ENCODE measurements around the gene FRMD4A. TPM values are rescaled to one million over a fixed set of nuclear protein-coding genes. Genes with fewer than 3 reads are reported as not detected.
"Not testable (repeated sequence)": the region's sequence is repeated elsewhere in the genome, so short reads cannot be mapped to it uniquely, and the experiment has no call there.

FRMD4A gene
- total RNA-seq, 1 experiment from 2014 or later: 0.23 TPM

- BruUV-seq (replicated peaks): no TSS peak
- DNase-seq (ENCODE audit: unreplicated experiment): no peak
- intact Hi-C loops (cut with micrococcal nuclease): no loop called here
- ChIA-PET POLR2A (no interaction called here), CTCF (no interaction called here)
- Mint-ChIP-seq H3K27me3 (ENCODE audit: insufficient read depth, unreplicated experiment) (peaks cover 19% of the 10 kb centered on the region), H3K4me3 (ENCODE audit: unreplicated experiment) (no peak overlapping the region), H3K36me3 (ENCODE audit: insufficient read depth, unreplicated experiment) (no peaks in the 10 kb centered on the region), H3K4me1 (ENCODE audit: insufficient read depth, unreplicated experiment) (peaks cover 8% of the 10 kb centered on the region), H3K9me3 (ENCODE audit: unreplicated experiment) (no peaks in the 10 kb centered on the region), H3K27ac (ENCODE audit: low read depth, unreplicated experiment) (no peak overlapping the region)
- TF ChIP-seq CTCF (IDR thresholded peaks at IDR 0.05; ENCODE audit: unreplicated experiment): no peak
Observed at GRCh38 chr10:14142606-14143250, 188.0 kb downstream of the FRMD4A start.

GRCh38 chr10:14141283-14141682, 189.4 kb downstream of the FRMD4A start:
- Mint-ChIP-seq H3K27ac (ENCODE audit: low read depth, unreplicated experiment) (no peak overlapping the region), H3K36me3 (ENCODE audit: insufficient read depth, unreplicated experiment) (no peaks in the 10 kb centered on the region), H3K4me1 (ENCODE audit: insufficient read depth, unreplicated experiment) (peaks cover 5% of the 10 kb centered on the region), H3K27me3 (ENCODE audit: insufficient read depth, unreplicated experiment) (peaks cover 28% of the 10 kb centered on the region), H3K4me3 (ENCODE audit: unreplicated experiment) (no peak overlapping the region), H3K9me3 (ENCODE audit: unreplicated experiment) (no peaks in the 10 kb centered on the region)
- intact Hi-C loops (cut with micrococcal nuclease): no loop called here
- TF ChIP-seq CTCF (IDR thresholded peaks at IDR 0.05; ENCODE audit: unreplicated experiment): no peak
- ChIA-PET POLR2A (no interaction called here), CTCF (no interaction called here)
- DNase-seq (ENCODE audit: unreplicated experiment): no peak
- no TSS peak for BruUV-seq (replicated peaks)

- H3K27me3 Mint-ChIP-seq (ENCODE audit: insufficient read depth, unreplicated experiment): peaks cover 28% of the 10 kb centered on the region
- no peak for TF ChIP-seq CTCF (IDR thresholded peaks at IDR 0.05; ENCODE audit: unreplicated experiment)
- ChIA-PET POLR2A (no interaction called here), CTCF (interaction anchor here (0.7 kb wide), 1 partner anchor 270 kb away, joined by 3 read pairs; no protein-coding TSS in a partner anchor)
- H3K4me3 Mint-ChIP-seq (ENCODE audit: unreplicated experiment): no peak overlapping the region
- no peak for DNase-seq (ENCODE audit: unreplicated experiment)
- intact Hi-C loops (cut with micrococcal nuclease): no loop called here
- BruUV-seq (replicated peaks): no TSS peak
- H3K27ac Mint-ChIP-seq (ENCODE audit: low read depth, unreplicated experiment): no peak overlapping the region
- H3K9me3 Mint-ChIP-seq (ENCODE audit: unreplicated experiment): peaks cover 11% of the 10 kb centered on the region
- H3K4me1 Mint-ChIP-seq (ENCODE audit: insufficient read depth, unreplicated experiment): no peaks in the 10 kb centered on the region
- no peaks in the 10 kb centered on the region for H3K36me3 Mint-ChIP-seq (ENCODE audit: insufficient read depth, unreplicated experiment)
Observed at GRCh38 chr10:14137391-14137790, 193.3 kb downstream of the FRMD4A start.

GRCh38 chr10:14135196-14135595, 195.5 kb downstream of the FRMD4A start:
- H3K4me3 Mint-ChIP-seq (ENCODE audit: unreplicated experiment); CTCF ChIA-PET; H3K4me1 Mint-ChIP-seq (ENCODE audit: insufficient read depth, unreplicated experiment); H3K27ac Mint-ChIP-seq (ENCODE audit: low read depth, unreplicated experiment); DNase-seq (ENCODE audit: unreplicated experiment); POLR2A ChIA-PET; BruUV-seq (replicated peaks); H3K36me3 Mint-ChIP-seq (ENCODE audit: insufficient read depth, unreplicated experiment); intact Hi-C loops (cut with micrococcal nuclease): not testable (repeated sequence)
- H3K27me3 Mint-ChIP-seq (ENCODE audit: insufficient read depth, unreplicated experiment): peaks cover 12% of the 10 kb centered on the region
- peaks cover 11% of the 10 kb centered on the region for H3K9me3 Mint-ChIP-seq (ENCODE audit: unreplicated experiment)

- intact Hi-C loops (cut with micrococcal nuclease): no loop called here
- H3K27me3 Mint-ChIP-seq (ENCODE audit: insufficient read depth, unreplicated experiment): peaks cover 10% of the 10 kb centered on the region
- no peaks in the 10 kb centered on the region for H3K4me1 Mint-ChIP-seq (ENCODE audit: insufficient read depth, unreplicated experiment)
- BruUV-seq (replicated peaks): no TSS peak
- CTCF ChIA-PET: no interaction called here
- TF ChIP-seq CTCF (IDR thresholded peaks at IDR 0.05; ENCODE audit: unreplicated experiment): no peak
- POLR2A ChIA-PET: no interaction called here
- H3K36me3 Mint-ChIP-seq (ENCODE audit: insufficient read depth, unreplicated experiment): no peaks in the 10 kb centered on the region
- H3K4me3 Mint-ChIP-seq (ENCODE audit: unreplicated experiment): no peak overlapping the region
- no peak for DNase-seq (ENCODE audit: unreplicated experiment)
- no peak overlapping the region for H3K27ac Mint-ChIP-seq (ENCODE audit: low read depth, unreplicated experiment)
- H3K9me3 Mint-ChIP-seq (ENCODE audit: unreplicated experiment): peaks cover 11% of the 10 kb centered on the region
Observed at GRCh38 chr10:14134275-14134674, 196.4 kb downstream of the FRMD4A start.

All from MCF 10A (cell line).